ENCODE results near the gene LGALS9.

GRCh38 chr17:27591986-27592385 lies 39.0 kb upstream of the LGALS9 start:
- no peak for TF ChIP-seq MEF2A (IDR thresholded peaks at IDR 0.05; ENCODE audit: borderline replicate concordance, low read depth)
- no peak for TF ChIP-seq EP300 (IDR thresholded peaks at IDR 0.05; ENCODE audit: borderline replicate concordance in 1 of 2, low read depth in 1 of 2, low read length in 1 of 2)
- TF ChIP-seq USF2 (IDR thresholded peaks at IDR 0.05; ENCODE audit: borderline replicate concordance, low read depth, low read length), result no peak
- no peak for TF ChIP-seq ELF1 (IDR thresholded peaks at IDR 0.05)
- TF ChIP-seq CTCF (IDR thresholded peaks at IDR 0.05), result no peak
- no peak for TF ChIP-seq TAF1 (IDR thresholded peaks at IDR 0.05; ENCODE audit: borderline replicate concordance, low read depth, low read length)
